ENCODE results near the gene ORC2. TPM values are rescaled to one million over a fixed set of nuclear protein-coding genes. Genes with fewer than 3 reads are reported as not detected.
"Not testable (repeated sequence)": the region's sequence is repeated elsewhere in the genome, so short reads cannot be mapped to it uniquely, and the experiment has no call there.

The ORC2 gene
- total RNA-seq, 1 donor from 2014 or later = 24.0 TPM

DNA sequence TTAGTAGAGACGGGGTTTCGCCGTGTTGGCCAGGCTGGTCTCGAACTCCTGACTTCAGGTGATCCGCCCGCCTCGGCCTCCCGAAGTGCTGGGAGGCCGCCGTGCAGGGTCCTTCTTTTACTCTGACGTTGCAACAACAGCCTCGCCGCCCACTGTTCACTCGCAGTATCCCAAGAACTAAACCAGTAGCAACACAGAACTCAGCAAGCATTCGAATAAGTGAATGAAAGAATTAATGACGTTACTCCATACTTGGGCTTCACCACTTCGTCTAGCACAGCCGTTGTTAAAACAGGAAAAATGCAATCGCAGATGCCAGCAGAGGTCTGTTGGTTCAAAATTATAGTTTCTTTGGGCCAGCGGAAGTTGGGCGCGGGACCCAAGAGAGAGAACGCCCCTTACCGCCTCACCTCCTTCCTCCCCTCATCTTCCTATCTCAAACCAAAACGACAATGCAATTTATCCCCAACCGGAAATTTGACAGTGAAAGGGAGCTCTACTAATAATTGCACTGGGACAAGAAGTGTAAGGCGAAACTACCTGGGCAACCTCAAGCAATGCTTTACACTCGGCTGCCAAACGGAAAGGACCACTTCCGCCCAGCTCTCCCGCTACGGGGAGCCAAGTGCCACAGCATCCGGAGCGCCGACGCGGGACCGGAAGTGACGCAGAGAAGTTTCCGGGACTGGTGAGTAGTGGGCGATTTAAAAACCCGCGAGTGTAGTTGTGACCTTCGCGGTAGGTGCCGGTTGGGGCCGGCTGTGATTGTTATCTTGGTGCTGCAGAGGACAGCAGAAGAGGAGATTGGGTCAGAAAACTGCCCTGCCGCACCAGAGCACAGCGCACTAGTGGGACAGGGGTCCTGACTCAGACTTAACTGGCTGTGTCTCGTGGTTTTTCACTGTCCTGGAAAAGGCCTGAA lies 74.5 kb downstream of the ORC2 start, which contains the start of the genes NIF3L1 and PPIL3:
Gene NIF3L1 (plus strand): TSS at position 668 of the 922 bp plus-strand sequence. CDS start 2,573 bp downstream, outside the sequence.
Gene PPIL3 (minus strand): TSS at position 374 of the 922 bp plus-strand sequence. CDS start 1,462 bp downstream, outside the sequence.
- H3K9me3 Mint-ChIP-seq (ENCODE audit: unreplicated experiment) = no peaks in the 10 kb centered on the region

GRCh38 chr2:200881715-200882249 lies 81.7 kb downstream of the ORC2 start:
- not testable (repeated sequence) for H3K27me3 Mint-ChIP-seq (ENCODE audit: unreplicated experiment); H3K9me3 Mint-ChIP-seq (ENCODE audit: unreplicated experiment); H3K27ac Mint-ChIP-seq (ENCODE audit: unreplicated experiment); H3K4me1 Mint-ChIP-seq (ENCODE audit: unreplicated experiment); H3K4me3 Mint-ChIP-seq (ENCODE audit: unreplicated experiment); DNase-seq (ENCODE audit: extremely low spot score, unreplicated experiment)
- H3K36me3 Mint-ChIP-seq (ENCODE audit: unreplicated experiment) = peaks cover 34% of the 10 kb centered on the region

More for the DNA sequence above, 74.5 kb downstream of the ORC2 start, which contains the start of the genes NIF3L1 and PPIL3:
- Mint-ChIP-seq H3K27ac (ENCODE audit: unreplicated experiment) (peak within 1 kb of the TSS; percentile 99), H3K27me3 (ENCODE audit: unreplicated experiment) (no peaks in the 10 kb centered on the region), H3K4me3 (ENCODE audit: unreplicated experiment) (peak within 1 kb of the TSS; percentile 94), H3K4me1 (ENCODE audit: unreplicated experiment) (peaks cover 30% of the 10 kb centered on the region), H3K36me3 (ENCODE audit: unreplicated experiment) (peaks cover 7% of the 10 kb centered on the region)
- no peak for TF ChIP-seq CTCF (IDR thresholded peaks at IDR 0.05)
- peak; percentile 97 for DNase-seq (ENCODE audit: extremely low spot score, unreplicated experiment)

GRCh38 chr2:200878289-200878880 lies 85.1 kb downstream of the ORC2 start:
- Mint-ChIP-seq H3K4me3 (ENCODE audit: unreplicated experiment) (no peak overlapping the region), H3K27me3 (ENCODE audit: unreplicated experiment) (no peaks in the 10 kb centered on the region), H3K27ac (ENCODE audit: unreplicated experiment) (no peak overlapping the region), H3K9me3 (ENCODE audit: unreplicated experiment) (no peaks in the 10 kb centered on the region), H3K36me3 (ENCODE audit: unreplicated experiment) (peaks cover 47% of the 10 kb centered on the region), H3K4me1 (ENCODE audit: unreplicated experiment) (no peaks in the 10 kb centered on the region)
- no peak for DNase-seq (ENCODE audit: extremely low spot score, unreplicated experiment)
- no peak for TF ChIP-seq CTCF (IDR thresholded peaks at IDR 0.05)

GRCh38 chr2:200877443-200877842 lies 86.0 kb downstream of the ORC2 start:
- Mint-ChIP-seq H3K36me3 (ENCODE audit: unreplicated experiment) (peaks cover 39% of the 10 kb centered on the region), H3K4me1 (ENCODE audit: unreplicated experiment) (no peaks in the 10 kb centered on the region)

More at GRCh38 chr2:200877443-200877842, 86.0 kb downstream of the ORC2 start:
- TF ChIP-seq CTCF (IDR thresholded peaks at IDR 0.05) = no peak
- no peak for DNase-seq (ENCODE audit: extremely low spot score, unreplicated experiment)
- Mint-ChIP-seq H3K9me3 (ENCODE audit: unreplicated experiment) (no peaks in the 10 kb centered on the region), H3K27me3 (ENCODE audit: unreplicated experiment) (no peaks in the 10 kb centered on the region), H3K27ac (ENCODE audit: unreplicated experiment) (no peak overlapping the region), H3K4me3 (ENCODE audit: unreplicated experiment) (no peak overlapping the region)

Measured in osteocyte (in vitro differentiated cells).